AG10803 (cell line): ENCODE measurements around the gene CD84.
"Not testable (repeated sequence)": the region's sequence is repeated elsewhere in the genome, so short reads cannot be mapped to it uniquely, and the experiment has no call there.

Experiments used
- DNase-seq: peaks from one replicate; pipeline ENCODE4 v3.0.0; 2010; ENCODE audit warnings: low read depth
- H3K4me3 ChIP-seq: 2 replicates; pipeline ENCODE4 v1.5.1; 2011; ENCODE audit warnings: mild to moderate bottlenecking, low read length, control low read depth
- CTCF ChIP-seq: conservative IDR thresholded peaks from 2 replicates; pipeline ENCODE4 v1.5.1; 2011; ENCODE audit warnings: mild to moderate bottlenecking, low read length, control low read depth, inconsistent platforms

CD84 gene

GRCh38 chr1:160597705-160598104 lies 18.4 kb upstream of the CD84 start:
- no peak overlapping the region for H3K4me3 ChIP-seq
- DNase-seq = no peak
- no peak for TF ChIP-seq CTCF

- TF ChIP-seq CTCF = no peak
- H3K4me3 ChIP-seq = no peak overlapping the region
- DNase-seq = no peak
Measured at GRCh38 chr1:160597051-160597450, 17.8 kb upstream of the CD84 start.

GRCh38 chr1:160590488-160590887 lies 11.2 kb upstream of the CD84 start:
- H3K4me3 ChIP-seq = no peak overlapping the region
- no peak for DNase-seq
- TF ChIP-seq CTCF = no peak

GRCh38 chr1:160588468-160588867 lies 9.2 kb upstream of the CD84 start:
- DNase-seq = no peak
- no peak overlapping the region for H3K4me3 ChIP-seq
- no peak for TF ChIP-seq CTCF

GRCh38 chr1:160584784-160585183 lies 5.5 kb upstream of the CD84 start:
- no peak overlapping the region for H3K4me3 ChIP-seq
- no peak for DNase-seq
- TF ChIP-seq CTCF = no peak

- not testable (repeated sequence) for H3K4me3 ChIP-seq, DNase-seq
Measured at GRCh38 chr1:160582976-160583375, 3.7 kb upstream of the CD84 start.

- no peak for TF ChIP-seq CTCF
- no peak for DNase-seq
- H3K4me3 ChIP-seq = no peak overlapping the region
Measured at GRCh38 chr1:160581961-160582360, 2.7 kb upstream of the CD84 start.

- H3K4me3 ChIP-seq = no peak overlapping the region
- no peak for DNase-seq
- no peak for TF ChIP-seq CTCF
Measured at GRCh38 chr1:160580221-160580812, 1.0 kb upstream of the CD84 start.
